ENCODE results near the gene PRMT1. TPM values are rescaled to one million over a fixed set of nuclear protein-coding genes. Genes with fewer than 3 reads are reported as not detected.

The PRMT1 gene
- total RNA-seq, 1 experiment from 2014 or later: 536 TPM

- ChIA-PET CTCF (no interaction called here), POLR2A (ENCODE audit: low non-redundant PET) (no interaction called here)
- H3K4me3 ChIP-seq (ENCODE audit: low read depth, low read length, poor library complexity, severe bottlenecking): no peak overlapping the region
- no peaks in the 10 kb centered on the region for H3K9me3 ChIP-seq (ENCODE audit: low read depth, low read length, poor library complexity, severe bottlenecking)
- no TSS peak for BruUV-seq (replicated peaks)
- TF ChIP-seq CTCF (conservative IDR thresholded peaks at IDR 0.05; ENCODE audit: low read depth, low read length) (no peak), EZH2 (IDR thresholded peaks at IDR 0.05; ENCODE audit: borderline replicate concordance, low read depth, low read length, poor library complexity, severe bottlenecking) (no peak)
- peaks cover 17% of the 10 kb centered on the region for H3K4me1 ChIP-seq (ENCODE audit: insufficient read depth, low read length, poor library complexity, severe bottlenecking)
- peaks cover 24% of the 10 kb centered on the region for H3K36me3 ChIP-seq (ENCODE audit: insufficient read depth, low read length, poor library complexity, severe bottlenecking)
- intact Hi-C loops (cut with micrococcal nuclease; ENCODE audit: unreplicated experiment): no loop called here
- no peak for DNase-seq (ENCODE audit: low spot score)
- no peaks in the 10 kb centered on the region for H3K27me3 ChIP-seq (replicated peaks; ENCODE audit: insufficient read depth, low read depth, low read length, poor library complexity)
- H3K27ac ChIP-seq (ENCODE audit: low read depth, low read length, poor library complexity, severe bottlenecking): no peak overlapping the region
These were observed 7.6 kb upstream of the PRMT1 start for GRCh38 chr19:49669516-49669915.

- Histone ChIP-seq H3K9me3 (ENCODE audit: low read depth, low read length, poor library complexity, severe bottlenecking) (no peaks in the 10 kb centered on the region), H3K27ac (ENCODE audit: low read depth, low read length, poor library complexity, severe bottlenecking) (peak overlapping the region; percentile 74), H3K4me1 (ENCODE audit: insufficient read depth, low read length, poor library complexity, severe bottlenecking) (peaks cover 13% of the 10 kb centered on the region), H3K36me3 (ENCODE audit: insufficient read depth, low read length, poor library complexity, severe bottlenecking) (peaks cover 24% of the 10 kb centered on the region), H3K27me3 (replicated peaks; ENCODE audit: insufficient read depth, low read depth, low read length, poor library complexity) (no peaks in the 10 kb centered on the region), H3K4me3 (ENCODE audit: low read depth, low read length, poor library complexity, severe bottlenecking) (no peak overlapping the region)
- no peak for TF ChIP-seq EZH2 (IDR thresholded peaks at IDR 0.05; ENCODE audit: borderline replicate concordance, low read depth, low read length, poor library complexity, severe bottlenecking)
- peak; percentile 98 for TF ChIP-seq CTCF (conservative IDR thresholded peaks at IDR 0.05; ENCODE audit: low read depth, low read length)
- BruUV-seq (replicated peaks): no TSS peak
- DNase-seq (ENCODE audit: low spot score): peak; percentile 76
- intact Hi-C loops (cut with micrococcal nuclease; ENCODE audit: unreplicated experiment): no loop called here
- CTCF ChIA-PET: interaction anchor here (0.9 kb wide), 1 partner anchor 29 kb away, joined by 3 read pairs; no protein-coding TSS in a partner anchor
- POLR2A ChIA-PET (ENCODE audit: low non-redundant PET): no interaction called here
These were observed 4.7 kb upstream of the PRMT1 start for GRCh38 chr19:49672131-49672919.

- no TSS peak for BruUV-seq (replicated peaks)
- intact Hi-C loops (cut with micrococcal nuclease; ENCODE audit: unreplicated experiment): loop anchor here (5.0 kb wide), 2 partner anchors 84 to 104 kb away; partner anchors contain the start of gene PRR12
- Histone ChIP-seq H3K36me3 (ENCODE audit: insufficient read depth, low read length, poor library complexity, severe bottlenecking) (peaks cover 12% of the 10 kb centered on the region), H3K4me3 (ENCODE audit: low read depth, low read length, poor library complexity, severe bottlenecking) (peak overlapping the region; percentile 81), H3K4me1 (ENCODE audit: insufficient read depth, low read length, poor library complexity, severe bottlenecking) (peaks cover 37% of the 10 kb centered on the region), H3K27ac (ENCODE audit: low read depth, low read length, poor library complexity, severe bottlenecking) (peak overlapping the region; percentile 98), H3K27me3 (replicated peaks; ENCODE audit: insufficient read depth, low read depth, low read length, poor library complexity) (no peaks in the 10 kb centered on the region), H3K9me3 (ENCODE audit: low read depth, low read length, poor library complexity, severe bottlenecking) (no peaks in the 10 kb centered on the region)
- DNase-seq (ENCODE audit: low spot score): peak; percentile 92
- ChIA-PET POLR2A (ENCODE audit: low non-redundant PET) (interaction anchor here (0.6 to 1.0 kb wide), 5 partner anchors 27 to 192 kb away, joined by 3 to 6 read pairs (median 4); partner anchors contain the start of genes PTOV1 and SCAF1), CTCF (interaction anchor here (0.6 to 1.4 kb wide), 4 partner anchors 12 to 173 kb away, joined by 3 to 5 read pairs (median 4); no protein-coding TSS in a partner anchor)
- TF ChIP-seq EZH2 (IDR thresholded peaks at IDR 0.05; ENCODE audit: borderline replicate concordance, low read depth, low read length, poor library complexity, severe bottlenecking): no peak
- no peak for TF ChIP-seq CTCF (conservative IDR thresholded peaks at IDR 0.05; ENCODE audit: low read depth, low read length)
These were observed 811 bp upstream of the PRMT1 start for GRCh38 chr19:49676136-49676783.
